ENCODE results near the gene ARHGAP15.

ARHGAP15 gene

GRCh38 chr2:143176606-143177005 lies 47.4 kb downstream of the ARHGAP15 start:
- H4K8ac ChIP-seq (ENCODE audit: low read depth, low read length), result no peak overlapping the region
- no peak overlapping the region for H2AK5ac ChIP-seq (ENCODE audit: low read length)
- no peaks in the 10 kb centered on the region for H3K36me3 ChIP-seq (ENCODE audit: control insufficient read depth in 1 of 2, insufficient read depth in 2 of 2, low read length in 2 of 2)
- no peak overlapping the region for H3K9ac ChIP-seq (ENCODE audit: low read length)
- no peak overlapping the region for H3K23ac ChIP-seq (ENCODE audit: low read length)
- no CpG with 5 or more reads among the region's 3 CpGs for WGBS (ENCODE audit: extremely low coverage, insufficient coverage, insufficient read length)
- no peak overlapping the region for H3K4ac ChIP-seq (ENCODE audit: low read depth, low read length)
- H3K79me1 ChIP-seq (ENCODE audit: low read length), result no peaks in the 10 kb centered on the region
- no peak overlapping the region for H2BK120ac ChIP-seq (ENCODE audit: insufficient read depth, low read length, poor library complexity)
- no peak overlapping the region for H4K91ac ChIP-seq (ENCODE audit: low read depth, low read length)
- H2BK5ac ChIP-seq (ENCODE audit: low read depth, low read length, poor library complexity), result no peak overlapping the region
- H3K4me2 ChIP-seq (ENCODE audit: low read length), result no peak overlapping the region
- no peaks in the 10 kb centered on the region for H3K4me1 ChIP-seq (ENCODE audit: control insufficient read depth in 1 of 2, insufficient read depth in 2 of 2, low read length in 2 of 2)
- DNase-seq, result no peak
- H2AFZ ChIP-seq (ENCODE audit: insufficient read depth, low read length, poor library complexity), result peak overlapping the region; percentile 52
- H4K12ac ChIP-seq (ENCODE audit: low read depth, low read length), result no peak overlapping the region
- no peak overlapping the region for H2BK12ac ChIP-seq (ENCODE audit: low read length)
- H3K27ac ChIP-seq (ENCODE audit: low read depth, low read length), result no peak overlapping the region
- H3K4me3 ChIP-seq (ENCODE audit: low read depth, low read length), result no peak overlapping the region
- no peak overlapping the region for H3K14ac ChIP-seq (ENCODE audit: low read length)
- no peaks in the 10 kb centered on the region for H3K27me3 ChIP-seq (ENCODE audit: insufficient read depth, low read length)
- no peaks in the 10 kb centered on the region for H3K79me2 ChIP-seq (ENCODE audit: control insufficient read depth, insufficient read depth, low read length, poor library complexity)
- H3K18ac ChIP-seq (ENCODE audit: low read length), result no peak overlapping the region
- H3K9me3 ChIP-seq (ENCODE audit: insufficient read depth, low read depth, low read length), result no peaks in the 10 kb centered on the region

- no peak overlapping the region for H2BK5ac ChIP-seq (ENCODE audit: low read depth, low read length, poor library complexity)
- H4K12ac ChIP-seq (ENCODE audit: low read depth, low read length), result no peak overlapping the region
- no peak overlapping the region for H3K4ac ChIP-seq (ENCODE audit: low read depth, low read length)
- no peaks in the 10 kb centered on the region for H3K27me3 ChIP-seq (ENCODE audit: insufficient read depth, low read length)
- H3K18ac ChIP-seq (ENCODE audit: low read length), result no peak overlapping the region
- no peak overlapping the region for H3K27ac ChIP-seq (ENCODE audit: low read depth, low read length)
- H2AFZ ChIP-seq (ENCODE audit: insufficient read depth, low read length, poor library complexity), result no peak overlapping the region
- H3K79me1 ChIP-seq (ENCODE audit: low read length), result no peaks in the 10 kb centered on the region
- WGBS (ENCODE audit: extremely low coverage, insufficient coverage, insufficient read length), result no CpG with 5 or more reads among the region's 5 CpGs
- H2BK120ac ChIP-seq (ENCODE audit: insufficient read depth, low read length, poor library complexity), result no peak overlapping the region
- H4K8ac ChIP-seq (ENCODE audit: low read depth, low read length), result no peak overlapping the region
- no peak overlapping the region for H3K9ac ChIP-seq (ENCODE audit: low read length)
- no peak overlapping the region for H4K91ac ChIP-seq (ENCODE audit: low read depth, low read length)
- H3K4me1 ChIP-seq (ENCODE audit: control insufficient read depth in 1 of 2, insufficient read depth in 2 of 2, low read length in 2 of 2), result no peaks in the 10 kb centered on the region
- DNase-seq, result no peak
- no peak overlapping the region for H3K14ac ChIP-seq (ENCODE audit: low read length)
- H3K79me2 ChIP-seq (ENCODE audit: control insufficient read depth, insufficient read depth, low read length, poor library complexity), result no peaks in the 10 kb centered on the region
- H2BK12ac ChIP-seq (ENCODE audit: low read length), result no peak overlapping the region
- H3K36me3 ChIP-seq (ENCODE audit: control insufficient read depth in 1 of 2, insufficient read depth in 2 of 2, low read length in 2 of 2), result no peaks in the 10 kb centered on the region
- no peak overlapping the region for H3K23ac ChIP-seq (ENCODE audit: low read length)
- H3K4me2 ChIP-seq (ENCODE audit: low read length), result no peak overlapping the region
- H3K9me3 ChIP-seq (ENCODE audit: insufficient read depth, low read depth, low read length), result no peaks in the 10 kb centered on the region
- H3K4me3 ChIP-seq (ENCODE audit: low read depth, low read length), result no peak overlapping the region
- no peak overlapping the region for H2AK5ac ChIP-seq (ENCODE audit: low read length)
These were observed 48.0 kb downstream of the ARHGAP15 start for GRCh38 chr2:143177096-143177786.

- H3K79me1 ChIP-seq (ENCODE audit: low read length), result no peaks in the 10 kb centered on the region
- no peak overlapping the region for H2AFZ ChIP-seq (ENCODE audit: insufficient read depth, low read length, poor library complexity)
- H3K23ac ChIP-seq (ENCODE audit: low read length), result no peak overlapping the region
- H3K36me3 ChIP-seq (ENCODE audit: control insufficient read depth in 1 of 2, insufficient read depth in 2 of 2, low read length in 2 of 2), result no peaks in the 10 kb centered on the region
- H3K18ac ChIP-seq (ENCODE audit: low read length), result no peak overlapping the region
- H3K27me3 ChIP-seq (ENCODE audit: insufficient read depth, low read length), result no peaks in the 10 kb centered on the region
- no peak overlapping the region for H3K27ac ChIP-seq (ENCODE audit: low read depth, low read length)
- no peak overlapping the region for H3K4ac ChIP-seq (ENCODE audit: low read depth, low read length)
- H2BK5ac ChIP-seq (ENCODE audit: low read depth, low read length, poor library complexity), result no peak overlapping the region
- H3K79me2 ChIP-seq (ENCODE audit: control insufficient read depth, insufficient read depth, low read length, poor library complexity), result no peaks in the 10 kb centered on the region
- no peak overlapping the region for H4K91ac ChIP-seq (ENCODE audit: low read depth, low read length)
- H3K9ac ChIP-seq (ENCODE audit: low read length), result no peak overlapping the region
- no peak overlapping the region for H2BK12ac ChIP-seq (ENCODE audit: low read length)
- H3K4me2 ChIP-seq (ENCODE audit: low read length), result no peak overlapping the region
- H2BK120ac ChIP-seq (ENCODE audit: insufficient read depth, low read length, poor library complexity), result no peak overlapping the region
- no peak overlapping the region for H2AK5ac ChIP-seq (ENCODE audit: low read length)
- no peak overlapping the region for H4K12ac ChIP-seq (ENCODE audit: low read depth, low read length)
- DNase-seq, result no peak
- no peaks in the 10 kb centered on the region for H3K9me3 ChIP-seq (ENCODE audit: insufficient read depth, low read depth, low read length)
- no peak overlapping the region for H4K8ac ChIP-seq (ENCODE audit: low read depth, low read length)
- H3K4me1 ChIP-seq (ENCODE audit: control insufficient read depth in 1 of 2, insufficient read depth in 2 of 2, low read length in 2 of 2), result no peaks in the 10 kb centered on the region
- H3K4me3 ChIP-seq (ENCODE audit: low read depth, low read length), result no peak overlapping the region
- H3K14ac ChIP-seq (ENCODE audit: low read length), result no peak overlapping the region
These were observed 52.3 kb downstream of the ARHGAP15 start for GRCh38 chr2:143181494-143181893.

GRCh38 chr2:143182649-143183048 lies 53.4 kb downstream of the ARHGAP15 start:
- no peaks in the 10 kb centered on the region for H3K9me3 ChIP-seq (ENCODE audit: insufficient read depth, low read depth, low read length)
- no peak overlapping the region for H3K4me2 ChIP-seq (ENCODE audit: low read length)
- H3K27me3 ChIP-seq (ENCODE audit: insufficient read depth, low read length), result no peaks in the 10 kb centered on the region
- no peaks in the 10 kb centered on the region for H3K4me1 ChIP-seq (ENCODE audit: control insufficient read depth in 1 of 2, insufficient read depth in 2 of 2, low read length in 2 of 2)
- no peaks in the 10 kb centered on the region for H3K79me2 ChIP-seq (ENCODE audit: control insufficient read depth, insufficient read depth, low read length, poor library complexity)
- no peak overlapping the region for H3K18ac ChIP-seq (ENCODE audit: low read length)
- H4K91ac ChIP-seq (ENCODE audit: low read depth, low read length), result no peak overlapping the region
- H2AK5ac ChIP-seq (ENCODE audit: low read length), result no peak overlapping the region
- H3K23ac ChIP-seq (ENCODE audit: low read length), result no peak overlapping the region
- no peak overlapping the region for H3K4me3 ChIP-seq (ENCODE audit: low read depth, low read length)
- no peak overlapping the region for H2BK5ac ChIP-seq (ENCODE audit: low read depth, low read length, poor library complexity)
- no peak overlapping the region for H4K8ac ChIP-seq (ENCODE audit: low read depth, low read length)
- no peak overlapping the region for H3K14ac ChIP-seq (ENCODE audit: low read length)
- no peak overlapping the region for H3K27ac ChIP-seq (ENCODE audit: low read depth, low read length)
- no peaks in the 10 kb centered on the region for H3K79me1 ChIP-seq (ENCODE audit: low read length)
- no peaks in the 10 kb centered on the region for H3K36me3 ChIP-seq (ENCODE audit: control insufficient read depth in 1 of 2, insufficient read depth in 2 of 2, low read length in 2 of 2)
- DNase-seq, result no peak
- H2BK120ac ChIP-seq (ENCODE audit: insufficient read depth, low read length, poor library complexity), result no peak overlapping the region
- no CpG with 5 or more reads among the region's 2 CpGs for WGBS (ENCODE audit: extremely low coverage, insufficient coverage, insufficient read length)
- H3K9ac ChIP-seq (ENCODE audit: low read length), result no peak overlapping the region
- no peak overlapping the region for H4K12ac ChIP-seq (ENCODE audit: low read depth, low read length)
- H2AFZ ChIP-seq (ENCODE audit: insufficient read depth, low read length, poor library complexity), result no peak overlapping the region
- no peak overlapping the region for H2BK12ac ChIP-seq (ENCODE audit: low read length)
- no peak overlapping the region for H3K4ac ChIP-seq (ENCODE audit: low read depth, low read length)

Data from trophoblast cell (in vitro differentiated cells and primary cell).